Measurements from ENCODE around the gene AVPR2. TPM values are rescaled to one million over a fixed set of nuclear protein-coding genes. Genes with fewer than 3 reads are reported as not detected.
A peak's percentile ranks its signal among the peaks of the same experiment; 100 is the strongest.

Gene AVPR2
- total RNA-seq, 2 experiments from 2014 or later = not detected

DNA sequence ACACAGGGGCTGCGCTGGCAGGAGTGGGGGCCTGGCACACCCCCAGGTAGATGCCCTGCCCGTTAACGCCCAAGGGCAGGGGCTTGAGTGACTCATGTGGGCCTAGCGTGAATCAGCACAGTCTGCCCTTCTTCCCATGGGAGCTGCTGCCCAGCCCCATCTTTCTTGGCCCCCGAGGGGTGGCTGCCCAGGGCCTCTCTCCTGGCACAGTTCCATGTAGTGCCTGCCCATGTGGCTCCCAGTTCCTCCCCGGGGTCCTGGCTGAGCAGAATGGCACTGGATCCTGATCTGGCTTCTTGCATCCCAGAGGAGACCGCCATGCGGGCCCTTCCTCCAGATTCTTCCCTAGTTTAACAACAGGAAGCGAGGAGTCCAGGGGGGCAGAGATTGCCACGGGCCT lies 2.1 kb upstream of the AVPR2 start:
- TF ChIP-seq CTCF (IDR thresholded peaks at IDR 0.05) = no peak
- Mint-ChIP-seq H3K36me3 (ENCODE audit: low read depth) (no peaks in the 10 kb centered on the region), H3K27me3 (no peaks in the 10 kb centered on the region), H3K27ac (no peak overlapping the region), H3K4me1 (ENCODE audit: low read depth) (peaks cover 42% of the 10 kb centered on the region), H3K4me3 (no peak overlapping the region), H3K9me3 (no peaks in the 10 kb centered on the region)
- ChIA-PET POLR2A (interaction anchor here (1.1 to 1.5 kb wide), 3 partner anchors 21 to 46 kb away, joined by 3 to 5 read pairs (median 4); partner anchors contain the start of gene ARHGAP4), CTCF (no interaction called here)
- no peak for DNase-seq
- intact Hi-C loops (cut with micrococcal nuclease) = no loop called here
- ATAC-seq = no peak

- CTCF ChIA-PET = no interaction called here
- H3K27ac Mint-ChIP-seq = peak overlapping the region; percentile 67
- POLR2A ChIA-PET = interaction anchor here (0.6 to 1.5 kb wide), 6 partner anchors 20 to 41 kb away, joined by 3 to 5 read pairs (median 4); partner anchors contain the start of genes ARHGAP4 and RENBP
Measured at GRCh38 chrX:153903238-153903980, 1.1 kb upstream of the AVPR2 start.

GRCh38 chrX:153905481-153906095 lies 1.1 kb downstream of the AVPR2 start:
- no peak overlapping the region for H3K4me3 Mint-ChIP-seq
- no peak for TF ChIP-seq CTCF (IDR thresholded peaks at IDR 0.05)
- H3K4me1 Mint-ChIP-seq (ENCODE audit: low read depth) = peaks cover 40% of the 10 kb centered on the region
- H3K27ac Mint-ChIP-seq = peak overlapping the region; percentile 63
- ATAC-seq (no peak), DNase-seq (no peak)
- H3K36me3 Mint-ChIP-seq (ENCODE audit: low read depth) = no peaks in the 10 kb centered on the region
- H3K9me3 Mint-ChIP-seq = no peaks in the 10 kb centered on the region
- intact Hi-C loops (cut with micrococcal nuclease) = no loop called here
- H3K27me3 Mint-ChIP-seq = no peaks in the 10 kb centered on the region
- POLR2A ChIA-PET = interaction anchor here (0.8 to 4.7 kb wide), 3 partner anchors 13 to 41 kb away, joined by 3 to 25 read pairs (median 3); partner anchors contain the start of gene ARHGAP4
- CTCF ChIA-PET = interaction anchor here (1.2 kb wide), 1 partner anchor 44 kb away, joined by 5 read pairs; no protein-coding TSS in a partner anchor

More at GRCh38 chrX:153903238-153903980, 1.1 kb upstream of the AVPR2 start:
- Mint-ChIP-seq H3K36me3 (ENCODE audit: low read depth) (no peaks in the 10 kb centered on the region), H3K4me1 (ENCODE audit: low read depth) (peaks cover 42% of the 10 kb centered on the region), H3K4me3 (no peak overlapping the region), H3K27me3 (no peaks in the 10 kb centered on the region), H3K9me3 (no peaks in the 10 kb centered on the region)
- peak; percentile 5 for ATAC-seq
- intact Hi-C loops (cut with micrococcal nuclease) = no loop called here
- DNase-seq = no peak
- no peak for TF ChIP-seq CTCF (IDR thresholded peaks at IDR 0.05)

- peak; percentile 49 for DNase-seq
Measured at GRCh38 chrX:153906126-153906917, 1.8 kb downstream of the AVPR2 start.

More at GRCh38 chrX:153906126-153906917, 1.8 kb downstream of the AVPR2 start:
- intact Hi-C loops (cut with micrococcal nuclease) = no loop called here
- peaks cover 33% of the 10 kb centered on the region for H3K4me1 Mint-ChIP-seq (ENCODE audit: low read depth)
- peak; percentile 49 for ATAC-seq
- CTCF ChIA-PET = interaction anchor here (1.0 to 1.2 kb wide), 2 partner anchors 19 to 44 kb away, joined by 4 to 5 read pairs; no protein-coding TSS in a partner anchor
- peaks cover 2% of the 10 kb centered on the region for H3K36me3 Mint-ChIP-seq (ENCODE audit: low read depth)
- no peak overlapping the region for H3K4me3 Mint-ChIP-seq
- no peak for TF ChIP-seq CTCF (IDR thresholded peaks at IDR 0.05)
- no peaks in the 10 kb centered on the region for H3K9me3 Mint-ChIP-seq
- H3K27ac Mint-ChIP-seq = peak overlapping the region; percentile 63
- POLR2A ChIA-PET = interaction anchor here (0.8 to 4.7 kb wide), 6 partner anchors 12 to 44 kb away, joined by 3 to 25 read pairs (median 4); partner anchors contain the start of gene ARHGAP4
- no peaks in the 10 kb centered on the region for H3K27me3 Mint-ChIP-seq
